Osteoblast (primary cell): ENCODE data around the gene ATE1. TPM values are rescaled to one million over a fixed set of nuclear protein-coding genes. Genes with fewer than 3 reads are reported as not detected.

ENCODE experiments used
- DNase-seq: peaks from one replicate; pipeline ENCODE4 v3.0.0; 2011; ENCODE audit warnings: low spot score, mixed read lengths; ENCODE audit not compliant: insufficient read length; ENCODE audit errors: missing footprints
- H2AFZ ChIP-seq: 2 replicates; pipeline ENCODE4 v1.6.0; 2011; ENCODE audit warnings: mild to moderate bottlenecking, low read length
- H3K27ac ChIP-seq: 2 replicates; pipeline ENCODE4 v1.5.1; 2011; ENCODE audit warnings: mild to moderate bottlenecking, low read depth, low read length, moderate library complexity
- H3K27me3 ChIP-seq: 2 replicates; pipeline ENCODE4 v1.6.0; 2012; ENCODE audit warnings: mild to moderate bottlenecking, control low read depth, inconsistent platforms, low read length, moderate library complexity; ENCODE audit not compliant: insufficient read depth
- H3K36me3 ChIP-seq: 2 replicates; pipeline ENCODE4 v1.5.1; 2011; ENCODE audit warnings: mild to moderate bottlenecking, low read length, control low read depth, moderate library complexity; ENCODE audit not compliant: insufficient read depth
- H3K4me1 ChIP-seq: 2 replicates; pipeline ENCODE4 v1.5.1; 2011; ENCODE audit warnings: mild to moderate bottlenecking, low read length, control low read depth, moderate library complexity; ENCODE audit not compliant: insufficient read depth
- H3K4me2 ChIP-seq: 2 replicates; pipeline ENCODE4 v1.6.0; 2011; ENCODE audit warnings: mild to moderate bottlenecking, low read length; ENCODE audit not compliant: insufficient read depth
- H3K4me3 ChIP-seq: fragments of 200-600 bp; sonication (generic); 3 replicates; pipeline ENCODE4 v1.5.1; 2012; ENCODE audit warnings: mild to moderate bottlenecking, low read length, inconsistent platforms; ENCODE audit not compliant: insufficient read depth
- H3K79me2 ChIP-seq: 2 replicates; pipeline ENCODE4 v1.6.0; 2012; ENCODE audit warnings: mild to moderate bottlenecking, low read length, control low read depth, inconsistent platforms; ENCODE audit not compliant: insufficient read depth
- H3K9me3 ChIP-seq: 2 replicates; pipeline ENCODE4 v1.5.1; 2011; ENCODE audit warnings: low read depth, low read length, control low read depth
- H4K20me1 ChIP-seq: 2 replicates; pipeline ENCODE4 v1.6.0; 2012; ENCODE audit warnings: mild to moderate bottlenecking, low read length, control low read depth; ENCODE audit not compliant: insufficient read depth
- total RNA-seq: library from RNA; depleted of rRNA; stranded (reverse); fragments of >200 nt; gene quantifications from 2 replicates; pipeline ENCODE4 v1.2.3, GENCODE V29; 2012
- TF ChIP-seq, protein P1 (sequence below): IDR thresholded peaks from 2 replicates; pipeline ENCODE4 v1.5.1; 2011; ENCODE audit warnings: mild to moderate bottlenecking, low read depth, low read length, moderate library complexity; ENCODE audit errors: extremely low read depth

The ATE1 gene
- total RNA-seq, 1 donor, result 21.0 TPM

- TF ChIP-seq, protein P1, sequence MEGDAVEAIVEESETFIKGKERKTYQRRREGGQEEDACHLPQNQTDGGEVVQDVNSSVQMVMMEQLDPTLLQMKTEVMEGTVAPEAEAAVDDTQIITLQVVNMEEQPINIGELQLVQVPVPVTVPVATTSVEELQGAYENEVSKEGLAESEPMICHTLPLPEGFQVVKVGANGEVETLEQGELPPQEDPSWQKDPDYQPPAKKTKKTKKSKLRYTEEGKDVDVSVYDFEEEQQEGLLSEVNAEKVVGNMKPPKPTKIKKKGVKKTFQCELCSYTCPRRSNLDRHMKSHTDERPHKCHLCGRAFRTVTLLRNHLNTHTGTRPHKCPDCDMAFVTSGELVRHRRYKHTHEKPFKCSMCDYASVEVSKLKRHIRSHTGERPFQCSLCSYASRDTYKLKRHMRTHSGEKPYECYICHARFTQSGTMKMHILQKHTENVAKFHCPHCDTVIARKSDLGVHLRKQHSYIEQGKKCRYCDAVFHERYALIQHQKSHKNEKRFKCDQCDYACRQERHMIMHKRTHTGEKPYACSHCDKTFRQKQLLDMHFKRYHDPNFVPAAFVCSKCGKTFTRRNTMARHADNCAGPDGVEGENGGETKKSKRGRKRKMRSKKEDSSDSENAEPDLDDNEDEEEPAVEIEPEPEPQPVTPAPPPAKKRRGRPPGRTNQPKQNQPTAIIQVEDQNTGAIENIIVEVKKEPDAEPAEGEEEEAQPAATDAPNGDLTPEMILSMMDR, result no peak
- peak overlapping the region; percentile 46 for H3K4me2 ChIP-seq
These were observed 218.2 kb downstream of the ATE1 start for GRCh38 chr10:121709675-121710073.

DNA sequence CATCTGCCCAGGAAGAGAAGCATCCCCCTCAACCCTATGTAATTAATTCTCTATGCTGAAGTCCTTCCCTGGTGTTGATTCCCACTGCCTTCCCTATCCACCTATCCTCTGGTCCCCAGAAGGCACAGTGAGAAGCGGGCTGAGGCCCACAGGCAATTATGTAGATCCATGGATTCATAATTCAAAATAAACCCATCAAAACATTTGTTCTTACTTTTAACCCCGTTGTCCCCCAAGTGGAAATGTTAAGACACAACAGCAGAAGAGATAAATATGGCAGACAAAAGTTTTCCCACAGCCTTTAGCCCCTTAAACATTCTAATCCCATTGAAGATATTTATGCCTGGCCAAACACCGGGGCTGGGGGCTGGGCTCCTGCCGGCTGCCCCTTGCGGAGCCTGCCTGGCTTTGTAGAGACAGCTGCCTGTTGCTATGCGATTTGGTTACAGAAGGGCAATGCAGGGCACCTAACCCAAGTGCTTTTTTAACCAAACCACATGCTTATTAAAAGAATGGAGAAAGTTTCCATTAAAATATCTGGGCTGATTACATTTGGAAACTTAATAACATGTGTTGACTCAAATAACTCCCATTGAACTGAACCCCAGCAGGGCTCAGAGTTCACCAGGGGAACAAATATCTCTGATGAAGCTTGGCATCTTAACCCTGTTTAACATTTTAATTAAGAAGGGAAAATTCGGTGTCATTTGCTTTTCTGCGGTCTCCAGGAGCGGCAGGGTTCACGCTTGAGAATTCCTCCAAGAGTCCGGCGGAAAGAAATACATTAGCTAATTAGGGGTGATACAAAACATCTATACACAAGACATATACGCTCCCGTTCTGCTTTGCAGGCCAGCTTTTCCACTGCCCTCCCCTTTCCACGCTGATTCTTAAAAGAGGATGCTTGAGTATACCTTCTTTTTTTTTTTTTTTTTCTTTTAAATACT, 218.8 kb downstream of the ATE1 start:
- Histone ChIP-seq H3K36me3 (no peaks in the 10 kb centered on the region), H3K79me2 (no peaks in the 10 kb centered on the region), H4K20me1 (no peaks in the 10 kb centered on the region), H3K4me1 (peaks cover 3% of the 10 kb centered on the region), H3K4me3 (no peak overlapping the region), H3K27me3 (no peaks in the 10 kb centered on the region), H3K27ac (no peak overlapping the region), H3K4me2 (peak overlapping the region; percentile 46), H3K9me3 (no peaks in the 10 kb centered on the region), H2AFZ (no peak overlapping the region)
- no peak for DNase-seq
- TF ChIP-seq, protein P1, result no peak

More at GRCh38 chr10:121709675-121710073, 218.2 kb downstream of the ATE1 start:
- no peaks in the 10 kb centered on the region for H3K79me2 ChIP-seq
- no peaks in the 10 kb centered on the region for H3K27me3 ChIP-seq
- H3K9me3 ChIP-seq, result no peaks in the 10 kb centered on the region
- H3K36me3 ChIP-seq, result no peaks in the 10 kb centered on the region
- H3K4me3 ChIP-seq, result no peak overlapping the region
- no peak overlapping the region for H2AFZ ChIP-seq
- H4K20me1 ChIP-seq, result no peaks in the 10 kb centered on the region
- H3K4me1 ChIP-seq, result peaks cover 3% of the 10 kb centered on the region
- no peak overlapping the region for H3K27ac ChIP-seq
- DNase-seq, result no peak

DNA sequence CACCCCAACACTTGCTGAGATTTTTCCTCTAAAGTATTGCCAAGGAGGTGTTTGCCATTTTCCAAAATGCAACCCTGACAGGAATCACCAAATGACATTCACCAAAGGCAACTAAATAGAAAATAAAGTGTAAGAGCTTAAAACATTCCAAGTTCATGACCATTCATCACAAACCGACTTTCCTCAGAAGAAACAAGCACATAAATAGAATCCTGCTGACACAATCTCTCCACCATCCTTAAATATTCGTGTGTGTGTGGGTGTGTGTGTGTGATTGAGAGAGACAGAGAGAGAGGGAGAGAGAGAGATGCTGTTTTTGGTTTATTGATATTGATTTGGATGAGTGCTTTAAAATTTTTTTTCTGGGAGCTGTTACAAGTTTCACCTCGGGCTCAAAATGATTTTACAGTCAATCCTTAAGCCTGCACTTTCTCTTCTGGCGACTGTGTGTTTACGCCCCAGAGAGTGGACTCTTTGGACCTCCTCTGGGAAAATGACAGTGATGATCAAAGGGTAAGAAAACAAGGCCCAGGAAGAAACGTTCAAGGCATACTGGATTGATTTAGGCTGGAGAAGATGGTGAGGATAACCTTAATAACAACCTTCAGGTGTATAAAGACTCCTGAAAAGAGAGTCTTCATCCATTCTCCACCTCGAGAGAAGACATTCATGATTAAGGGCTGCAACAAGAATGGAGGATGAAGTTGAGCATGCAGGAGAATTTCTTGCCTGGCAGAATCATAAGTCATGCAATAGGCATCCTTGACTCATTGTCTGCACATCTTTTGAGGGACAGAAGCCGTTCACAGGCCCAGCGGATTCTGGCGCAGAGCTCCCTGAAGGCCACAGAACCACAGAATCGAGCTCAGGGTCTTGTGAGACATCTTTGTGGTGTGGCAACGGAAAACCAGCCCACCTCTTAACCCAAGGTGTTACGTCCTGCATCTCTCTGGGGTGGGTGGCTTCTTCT, 225.2 kb downstream of the ATE1 start:
- Histone ChIP-seq H2AFZ (peak overlapping the region; percentile 28), H3K36me3 (no peaks in the 10 kb centered on the region), H3K27ac (peak overlapping the region; percentile 80), H3K9me3 (no peaks in the 10 kb centered on the region), H4K20me1 (no peaks in the 10 kb centered on the region), H3K27me3 (no peaks in the 10 kb centered on the region), H3K79me2 (no peaks in the 10 kb centered on the region), H3K4me3 (peak overlapping the region; percentile 27), H3K4me2 (peak overlapping the region; percentile 71), H3K4me1 (peaks cover 16% of the 10 kb centered on the region)
- peak; percentile 87 for DNase-seq
- TF ChIP-seq, protein P1, result no peak
